Activated CD4-positive, alpha-beta T cell treated with anti-CD3 and anti-CD28 coated beads for 36 hours (primary cell): ENCODE data around the gene DNAL1. TPM values are rescaled to one million over a fixed set of nuclear protein-coding genes. Genes with fewer than 3 reads are reported as not detected.

Source experiments
- ATAC-seq: fragments of 200-7000 bp; cut with Tn5 transposase; one replicate; pipeline ENCODE4 v1.10.0; 2021; ENCODE audit warnings: mild to moderate bottlenecking, moderate library complexity
- CTCF ChIA-PET: fragments of 350-600 bp; sonication (Branson Sonifier 250); formaldehyde crosslinking; loops from one replicate; lab custom pipeline; 2021; ENCODE audit warnings: antibody characterized with exemption; lab: Charles Lee
- POLR2A ChIA-PET: fragments of 350-600 bp; sonication (Branson Sonifier 250); formaldehyde crosslinking; loops from one replicate; lab custom pipeline; 2021; ENCODE audit warnings: antibody characterized with exemption, inconsistent platforms; lab: Charles Lee
- DNase-seq: peaks from one replicate; pipeline ENCODE4 v3.0.0-alpha.2; 2020
- H3K27ac Mint-ChIP-seq: one replicate; pipeline ENCODE4 v1.8.0; 2021; ENCODE audit warnings: mixed read lengths
- H3K27me3 Mint-ChIP-seq: one replicate; pipeline ENCODE4 v1.8.0; 2021; ENCODE audit warnings: mixed read lengths
- H3K36me3 Mint-ChIP-seq: one replicate; pipeline ENCODE4 v1.8.0; 2021; ENCODE audit warnings: low read depth, mixed read lengths
- H3K4me1 Mint-ChIP-seq: one replicate; pipeline ENCODE4 v1.8.0; 2021; ENCODE audit warnings: mixed read lengths
- H3K4me3 Mint-ChIP-seq: one replicate; pipeline ENCODE4 v1.8.0; 2021; ENCODE audit warnings: mild to moderate bottlenecking, moderate library complexity, mixed read lengths
- H3K9me3 Mint-ChIP-seq: one replicate; pipeline ENCODE4 v1.8.0; 2021; ENCODE audit warnings: low read depth, mixed read lengths
- intact Hi-C, 2 experiments: fragments of 100-400 bp; cut with DNase I in 1 of 2; cut with micrococcal nuclease in 1 of 2; formaldehyde crosslinking; loops; one replicate each; pipeline versions ENCODE4 v1.14.2 to v1.15.1; 2022 to 2024; cut with DNase I, micrococcal nuclease
- total RNA-seq, 2 experiments: library from RNA; stranded (reverse); gene quantifications; one replicate each; pipeline ENCODE4 v1.2.3, GENCODE V29; 2021

Gene DNAL1
- total RNA-seq, 2 experiments from 2014 or later: 3.7 to 6.8 TPM

DNA sequence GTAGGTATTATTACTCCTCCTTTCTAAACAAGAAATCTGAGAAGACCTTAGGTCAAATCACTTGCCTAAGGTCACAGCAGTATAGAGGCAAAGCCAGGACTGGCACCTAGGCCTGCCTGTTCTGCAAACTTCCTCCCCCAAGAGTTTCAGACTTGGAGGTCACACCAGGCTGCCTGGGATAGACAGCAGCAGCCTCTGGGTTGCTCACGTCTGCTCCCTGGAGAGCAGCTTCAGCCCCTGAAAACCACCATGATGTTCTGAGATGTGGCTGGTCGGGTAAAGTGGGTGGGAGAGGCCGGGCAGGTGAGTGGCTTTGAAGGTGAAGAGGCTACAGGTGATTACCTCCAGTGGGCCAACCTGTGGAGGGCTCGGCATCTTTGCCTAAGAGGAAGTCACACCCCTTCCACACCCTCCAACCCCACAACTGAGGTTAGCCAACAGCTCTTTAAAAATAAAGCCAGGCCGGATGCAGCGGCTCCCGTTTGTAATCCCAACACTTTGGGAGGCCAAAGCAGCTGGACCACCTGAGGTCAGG lies 106.4 kb downstream of the DNAL1 start:
- H3K27me3 Mint-ChIP-seq: no peaks in the 10 kb centered on the region
- peak overlapping the region; percentile 25 for H3K27ac Mint-ChIP-seq
- no peak for ATAC-seq
- ChIA-PET POLR2A (interaction anchor here (0.6 to 0.7 kb wide), 2 partner anchors 9 to 615 kb away, joined by 3 to 5 read pairs; a partner anchor contains a TSS), CTCF (interaction anchor here (0.6 to 9.7 kb wide), 4 partner anchors 8 to 34 kb away, joined by 3 to 116 read pairs (median 18); no protein-coding TSS in a partner anchor)
- no peak for DNase-seq
- H3K4me1 Mint-ChIP-seq: peaks cover 99% of the 10 kb centered on the region
- H3K9me3 Mint-ChIP-seq: no peaks in the 10 kb centered on the region
- peaks cover 20% of the 10 kb centered on the region for H3K36me3 Mint-ChIP-seq
- intact Hi-C loops: loop anchor here in 1 of 2 experiments (5.0 kb wide), 1 partner anchor 36 kb away; no protein-coding TSS in a partner anchor
- H3K4me3 Mint-ChIP-seq: no peak overlapping the region

- intact Hi-C loops: loop anchor here in 1 of 2 experiments (5.0 kb wide), 1 partner anchor 35 kb away; no protein-coding TSS in a partner anchor
- ATAC-seq (no peak), DNase-seq (peak; percentile 51)
- no peaks in the 10 kb centered on the region for H3K27me3 Mint-ChIP-seq
- CTCF ChIA-PET: interaction anchor here (1.3 to 9.7 kb wide), 7 partner anchors 9 to 74 kb away, joined by 3 to 116 read pairs (median 12); no protein-coding TSS in a partner anchor
- no peaks in the 10 kb centered on the region for H3K9me3 Mint-ChIP-seq
- H3K36me3 Mint-ChIP-seq: peaks cover 24% of the 10 kb centered on the region
- H3K27ac Mint-ChIP-seq: peak overlapping the region; percentile 94
- no peak overlapping the region for H3K4me3 Mint-ChIP-seq
- POLR2A ChIA-PET: interaction anchor here (0.6 kb wide), 1 partner anchor 35 kb away, joined by 4 read pairs; no protein-coding TSS in a partner anchor
- H3K4me1 Mint-ChIP-seq: peaks cover 96% of the 10 kb centered on the region
These were observed 107.7 kb downstream of the DNAL1 start for GRCh38 chr14:73752297-73752992.

Other genes starting within 250 kb of the DNAL1 start
- 10 to 100 TPM; 35.7 to 54.9 TPM for gene NUMB, start 186.4 kb upstream of the DNAL1 start, total RNA-seq
- gene RIOX1, start 154.1 kb upstream of the DNAL1 start, total RNA-seq: 10 to 100 TPM; 12.8 to 12.9 TPM
- gene ACOT1, start 107.8 kb upstream of the DNAL1 start, total RNA-seq: under 1 TPM; 0.78 to 0.91 TPM
- under 1 TPM in 1 of 2 experiments, not detected in 1; 0.05 TPM for gene HEATR4, start 86.0 kb upstream of the DNAL1 start, total RNA-seq
- gene ACOT2, start 75.8 kb upstream of the DNAL1 start, total RNA-seq: 1 to 10 TPM; 2.8 to 5.0 TPM
- gene ACOT4, start 53.1 kb upstream of the DNAL1 start, total RNA-seq: 1 to 10 TPM; 3.0 to 3.1 TPM
- under 1 TPM in 1 of 2 experiments, not detected in 1; 0.18 TPM for gene ACOT6, start 32.5 kb upstream of the DNAL1 start, total RNA-seq
- 10 to 100 TPM; 23.2 to 28.8 TPM for gene PNMA1, start 69.4 kb downstream of the DNAL1 start, total RNA-seq
- 10 to 100 TPM; 12.6 to 14.3 TPM for gene PTGR2, start 206.8 kb downstream of the DNAL1 start, total RNA-seq
- 10 to 100 TPM; 58.6 to 66.2 TPM for gene ZNF410, start 241.9 kb downstream of the DNAL1 start, total RNA-seq